ENCODE data around the gene GGN. TPM values are rescaled to one million over a fixed set of nuclear protein-coding genes. Genes with fewer than 3 reads are reported as not detected.
A peak's percentile ranks its signal among the peaks of the same experiment; 100 is the strongest.

The GGN gene
- total and polyA plus RNA-seq, 9 of the 15 experiments (the other 6 are each of a cell fraction or from before 2014, with no cell fraction given), result 0.15 to 0.33 TPM; not detected in 7

- TF ChIP-seq ATF1 (CRISPR knock-in tag; IDR thresholded peaks at IDR 0.05), result no peak
- peak; percentile 6 for TF ChIP-seq ATF1 (tag; IDR thresholded peaks at IDR 0.05)
- no peak for TF ChIP-seq HNRNPH1 (optimal IDR thresholded peaks at IDR 0.05; ENCODE audit: low read depth, low read length)
- TF ChIP-seq FOXA1 (IDR thresholded peaks at IDR 0.05; ENCODE audit: borderline replicate concordance), result no peak
- no peak for TF ChIP-seq ZNF274 (IDR thresholded peaks at IDR 0.05; ENCODE audit: borderline replicate concordance, low read depth, low read length)
- no peak for TF ChIP-seq COPS2 (conservative IDR thresholded peaks at IDR 0.05)
- no peak for TF ChIP-seq RREB1 (CRISPR knock-in tag; IDR thresholded peaks at IDR 0.05)
- no peak for TF ChIP-seq ZC3H11A (IDR thresholded peaks at IDR 0.05; ENCODE audit: low read depth, low read length)
- TF ChIP-seq ZNF217 (CRISPR knock-in tag; IDR thresholded peaks at IDR 0.05), result no peak
- no peak for TF ChIP-seq ZNF347 (CRISPR knock-in tag; IDR thresholded peaks at IDR 0.05; ENCODE audit: low read depth)
- TF ChIP-seq ASH1L (IDR thresholded peaks at IDR 0.05; ENCODE audit: borderline replicate concordance, low read depth, partially characterized antibody), result peak; percentile 12
- TF ChIP-seq KLF1 (tag; IDR thresholded peaks at IDR 0.05), result no peak
- no peak for TF ChIP-seq ZBTB34 (CRISPR knock-in tag; IDR thresholded peaks at IDR 0.05)
- TF ChIP-seq CTBP1 (IDR thresholded peaks at IDR 0.05; ENCODE audit: borderline replicate concordance), result peak; percentile 56; the same call in 1 of the 2 replicates
- no peak for TF ChIP-seq RHOXF2B (CRISPR knock-in tag; conservative IDR thresholded peaks at IDR 0.05)
- peak; percentile 94 for TF ChIP-seq PRDM10 (IDR thresholded peaks at IDR 0.05; ENCODE audit: partially characterized antibody)
- TF ChIP-seq ZNF24 (IDR thresholded peaks at IDR 0.05), result no peak
Observed at GRCh38 chr19:38335949-38336637, 51.7 kb downstream of the GGN start (continued).

All from K562 (cell line).